Activated CD4-positive, alpha-beta T cell treated with anti-CD3 and anti-CD28 coated beads for 1 hour (primary cell): ENCODE measurements around the gene RABAC1.

Source experiments
- DNase-seq: peaks from one replicate; pipeline ENCODE4 v3.0.0-alpha.2; 2020

RABAC1 gene

DNA sequence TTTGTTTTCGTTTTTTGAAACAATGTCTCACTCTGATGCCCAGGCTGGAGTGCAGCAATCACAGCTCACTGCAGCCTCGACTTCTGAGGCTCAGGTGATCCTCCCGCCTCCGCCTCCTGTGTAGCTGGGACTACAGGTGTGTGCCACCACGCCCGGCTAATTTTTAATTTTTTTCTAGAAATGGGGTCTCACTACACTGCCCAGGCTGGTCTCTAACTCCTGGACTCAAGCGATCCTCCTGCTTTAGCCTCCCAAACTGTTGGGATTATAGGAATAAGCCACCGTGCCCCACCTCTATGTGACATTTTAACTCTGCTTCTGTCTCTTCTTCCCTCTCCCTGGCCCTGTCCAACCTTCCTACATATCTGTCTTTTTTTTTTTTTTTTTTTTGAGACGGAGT lies 29.8 kb upstream of the RABAC1 start:
- DNase-seq = no peak

DNA sequence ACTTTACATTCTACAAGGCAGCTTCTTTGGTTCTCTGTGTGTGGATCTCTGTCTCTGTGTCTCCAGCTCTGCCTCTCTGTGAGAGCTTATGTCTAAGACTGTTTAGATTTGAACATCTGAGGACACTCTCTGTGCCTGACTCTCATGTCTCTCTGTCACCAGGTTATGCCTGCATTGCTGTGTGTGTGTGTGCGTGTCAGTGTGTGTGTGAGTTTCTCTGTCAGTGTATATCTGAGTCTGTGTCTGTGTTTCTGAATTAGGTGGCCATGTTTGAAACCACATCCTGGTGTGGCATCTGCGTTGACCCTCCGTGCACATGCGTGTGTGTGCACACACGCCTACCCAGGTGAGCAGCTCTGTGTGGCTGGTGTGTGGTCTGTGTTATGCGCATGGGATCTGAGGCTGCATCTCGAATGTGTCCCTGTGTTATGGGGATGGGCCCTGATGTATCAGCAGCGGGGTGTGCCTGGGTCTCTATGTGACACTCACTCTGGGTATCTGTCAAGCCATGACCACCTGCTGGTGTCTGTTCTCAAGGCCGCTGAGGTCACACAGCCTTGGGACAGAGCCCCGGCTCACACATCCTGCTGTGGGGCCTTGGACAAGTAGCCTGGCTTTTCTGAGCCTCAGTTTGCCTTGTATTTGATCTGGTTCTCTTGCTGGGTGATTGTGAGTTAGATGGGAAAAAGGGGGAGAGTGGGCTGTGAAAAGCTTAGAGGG lies 28.2 kb upstream of the RABAC1 start:
- DNase-seq = no peak

DNA sequence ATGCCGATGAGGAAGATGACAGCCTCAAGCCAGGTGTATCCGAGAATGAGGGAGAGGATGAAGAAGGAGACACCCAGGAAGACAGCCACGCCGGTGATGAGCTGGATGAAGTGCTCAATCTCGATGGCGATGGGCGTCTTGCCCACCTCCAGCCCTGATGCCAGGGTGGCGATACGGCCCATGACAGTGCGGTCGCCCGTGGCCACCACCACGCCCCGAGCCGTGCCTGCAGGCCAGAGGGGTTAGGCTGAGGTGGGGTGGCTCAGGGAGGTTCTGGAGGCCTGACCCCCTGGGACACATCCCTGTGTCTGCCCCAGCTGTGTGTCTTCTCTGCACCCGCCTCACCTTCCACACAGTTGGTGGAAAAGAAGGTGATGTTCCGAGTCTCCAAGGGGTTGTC lies 25.8 kb upstream of the RABAC1 start:
- DNase-seq = no peak

DNA sequence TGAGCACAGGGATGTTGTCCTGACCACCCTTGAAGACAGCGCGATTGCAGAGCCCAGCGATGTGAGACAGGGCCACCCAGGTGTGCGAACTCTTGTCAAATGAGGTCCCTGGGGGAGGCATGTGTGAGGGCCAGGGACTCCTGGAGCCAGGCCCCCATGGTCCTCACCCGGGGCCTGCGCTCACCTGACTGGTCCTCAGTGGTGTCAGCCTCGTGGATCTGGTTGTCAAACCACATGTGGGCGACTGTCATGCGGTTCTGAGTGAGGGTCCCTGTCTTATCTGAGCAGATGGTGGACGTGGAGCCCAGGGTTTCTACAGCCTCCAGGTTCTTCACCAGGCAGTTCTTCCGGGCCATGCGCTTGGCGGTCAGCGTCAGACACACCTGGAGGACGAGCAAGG lies 22.6 kb upstream of the RABAC1 start:
- DNase-seq = no peak

DNA sequence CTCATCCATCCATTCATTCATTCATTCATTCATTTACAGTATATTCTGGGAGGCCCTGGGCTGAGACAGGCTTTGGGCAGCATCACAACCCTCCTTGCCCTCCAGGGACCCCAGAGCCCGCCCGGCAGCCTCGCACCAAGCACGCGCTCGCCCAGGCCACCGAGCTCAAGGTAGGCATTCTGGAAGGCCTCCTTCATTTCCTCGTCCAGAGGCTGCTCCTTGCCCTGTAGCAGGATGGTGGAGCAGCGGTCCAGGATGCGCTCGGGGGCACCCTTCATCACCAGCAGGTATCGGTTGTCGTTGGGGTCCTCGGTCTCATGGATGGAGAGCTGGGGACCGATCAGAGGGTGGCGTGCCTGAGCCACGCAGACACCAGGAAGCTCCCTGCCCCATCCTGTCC lies 19.3 kb upstream of the RABAC1 start:
- no peak for DNase-seq

DNA sequence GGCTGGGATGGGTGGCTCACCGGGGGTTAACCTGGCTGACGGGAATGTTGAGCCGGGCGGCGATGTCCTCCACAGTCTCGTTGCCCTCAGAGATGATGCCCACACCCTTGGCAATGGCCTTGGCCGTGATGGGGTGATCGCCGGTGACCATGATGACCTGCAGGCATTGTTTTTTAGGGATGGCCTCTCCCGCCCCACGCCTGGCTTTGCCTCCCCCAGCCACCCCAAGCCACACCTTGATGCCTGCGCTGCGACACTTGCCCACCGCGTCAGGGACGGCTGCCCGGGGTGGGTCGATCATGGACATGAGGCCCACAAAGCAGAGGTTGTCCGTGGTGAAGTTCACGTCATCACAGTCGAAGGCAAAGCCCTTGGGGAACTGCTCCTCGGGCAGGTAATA lies 18.8 kb upstream of the RABAC1 start:
- no peak for DNase-seq

DNA sequence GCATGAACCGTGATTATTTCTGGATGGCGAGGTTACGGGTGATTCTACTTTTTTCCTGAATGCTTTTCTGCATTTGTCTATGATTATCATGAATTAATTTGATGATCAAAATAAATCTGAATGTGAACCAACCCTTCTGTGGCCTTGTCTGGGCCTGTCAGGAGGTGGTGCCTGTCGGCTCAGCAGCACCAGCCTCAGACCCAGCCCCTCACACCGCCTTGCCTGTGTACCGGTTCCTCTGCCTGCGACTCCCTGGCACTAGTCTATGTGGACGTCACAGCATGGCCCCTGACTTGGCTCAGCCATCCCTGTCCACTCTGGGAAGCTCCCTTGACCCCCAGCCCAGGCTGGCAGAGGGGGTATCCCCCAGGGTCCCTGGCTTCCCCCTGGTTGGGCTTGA lies 15.5 kb upstream of the RABAC1 start:
- no peak for DNase-seq

DNA sequence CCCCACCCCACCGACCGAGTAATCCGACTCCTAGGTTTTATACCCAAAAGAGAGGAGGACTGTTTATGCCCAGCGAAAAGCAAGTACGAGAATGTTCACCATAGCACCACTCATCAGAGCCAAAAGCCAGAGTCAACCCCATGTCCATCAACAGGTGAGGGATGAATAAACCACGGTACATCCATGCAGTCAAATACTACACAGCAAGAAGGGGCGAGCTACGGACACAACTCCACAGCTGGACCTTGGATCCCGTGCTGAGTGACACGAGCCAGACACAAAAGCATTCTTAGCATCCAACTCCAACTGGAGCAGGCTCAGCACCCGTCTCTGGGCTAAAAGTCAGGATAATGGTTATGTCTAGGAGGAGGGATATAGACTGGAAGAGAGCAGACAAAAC lies 12.2 kb upstream of the RABAC1 start:
- DNase-seq = no peak

DNA sequence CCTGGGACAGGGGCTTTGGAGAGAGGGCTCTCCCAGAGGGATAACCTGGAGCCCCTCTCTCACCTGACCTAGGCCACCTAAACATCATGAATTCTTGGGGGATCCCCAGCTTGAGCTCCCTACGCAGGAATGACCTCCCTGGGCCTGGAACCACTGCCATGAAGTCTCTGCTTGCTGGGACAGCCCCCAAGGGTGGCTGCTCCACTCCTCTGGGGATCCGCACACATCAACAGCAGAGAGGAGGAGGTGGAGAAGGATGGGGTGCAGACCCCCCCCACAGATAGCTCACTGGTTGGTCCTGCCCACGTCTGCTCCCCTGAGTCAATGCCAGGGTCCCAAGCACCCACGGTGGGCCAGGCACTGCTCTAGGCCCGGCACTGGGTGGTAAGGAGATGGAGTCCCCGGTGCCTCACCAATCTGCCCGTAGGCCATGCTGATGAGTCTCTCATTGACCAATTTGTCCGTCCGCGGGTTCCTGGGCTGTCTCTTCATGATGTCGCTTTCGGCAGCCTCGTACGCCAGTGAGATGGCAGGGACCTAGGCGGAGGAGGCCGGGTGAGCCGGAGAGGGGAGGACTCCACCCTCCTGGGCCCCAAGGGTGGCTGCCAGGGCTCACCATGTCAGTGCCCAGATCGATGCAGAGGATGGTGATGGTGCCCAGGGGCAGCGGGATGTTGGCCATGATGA lies 10.8 kb upstream of the RABAC1 start:
- DNase-seq = no peak

DNA sequence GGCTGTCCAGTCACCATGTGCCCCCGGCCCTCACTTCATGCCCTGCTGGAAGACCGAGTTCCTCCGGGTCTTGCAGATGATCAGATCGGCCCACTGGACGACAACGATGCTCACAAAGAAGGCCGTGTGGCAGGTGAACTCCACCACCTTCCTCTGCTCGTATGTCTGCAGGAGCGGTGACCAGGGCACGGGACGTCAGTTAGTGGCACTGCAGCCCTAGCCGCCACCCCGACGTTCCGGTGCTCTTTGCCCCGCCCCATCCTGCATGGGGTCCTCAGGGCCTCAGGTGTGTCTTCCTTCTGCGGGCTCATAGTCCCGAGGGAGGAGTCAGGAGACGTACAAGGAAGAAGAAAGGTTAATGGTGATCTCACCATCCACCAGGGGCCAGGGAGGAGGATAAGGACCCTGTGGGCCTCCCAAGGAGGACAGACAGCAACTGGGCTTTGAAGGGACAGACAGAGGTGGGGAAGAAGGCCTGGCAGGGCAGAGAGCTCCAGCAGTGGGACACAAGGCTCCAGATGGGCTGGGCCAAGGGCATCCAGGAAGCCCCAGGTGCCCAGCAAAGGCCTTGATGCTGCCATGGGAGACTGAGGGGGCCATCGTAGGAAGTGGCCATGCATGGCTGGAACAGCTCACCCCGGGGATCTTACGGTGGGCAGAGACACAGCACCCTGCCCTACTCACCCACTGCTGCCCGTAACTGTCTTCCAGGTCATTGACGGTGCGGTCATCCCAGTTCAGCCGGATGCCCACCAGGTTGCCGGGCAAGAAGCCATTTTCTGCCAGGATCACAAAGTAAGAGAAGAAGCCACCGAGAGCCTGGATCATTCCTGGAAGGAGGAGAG lies 9.9 kb upstream of the RABAC1 start:
- no peak for DNase-seq

DNA sequence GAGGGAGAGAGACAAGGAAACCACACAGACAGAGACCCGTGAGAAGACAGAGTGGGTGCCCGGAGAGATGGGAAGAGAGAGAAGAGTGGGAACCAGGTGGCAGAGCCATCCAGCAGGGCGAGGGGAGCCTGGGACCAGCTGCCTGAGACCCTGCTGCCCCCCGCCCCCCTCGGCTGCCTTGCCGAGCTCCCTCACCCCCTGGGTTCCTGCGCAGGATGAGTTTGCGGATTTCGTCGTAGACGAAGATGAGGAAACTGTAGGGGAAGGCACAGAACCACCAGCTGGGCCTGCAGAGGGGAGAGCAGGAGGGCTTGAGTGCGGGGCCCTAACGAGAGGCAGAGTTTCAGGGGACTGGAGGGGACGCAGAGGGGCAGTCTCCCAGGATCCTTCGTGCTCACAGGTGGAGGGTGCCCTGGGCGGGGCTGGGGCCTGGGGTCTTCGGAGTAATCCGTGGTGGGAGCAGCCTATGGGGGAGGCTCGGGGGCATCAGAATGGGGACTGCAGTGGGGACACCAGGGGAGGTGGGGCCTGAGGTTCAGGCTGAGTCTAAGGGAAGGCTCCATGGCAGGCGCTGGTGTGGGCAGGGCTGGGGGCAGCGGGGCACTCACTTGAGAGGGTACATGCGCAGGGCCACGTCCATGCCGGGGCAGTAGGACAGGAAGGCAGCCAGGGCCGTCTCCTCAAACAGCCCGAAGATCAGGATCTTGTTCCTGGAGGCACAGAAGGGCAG lies 8.1 kb upstream of the RABAC1 start:
- no peak for DNase-seq

DNA sequence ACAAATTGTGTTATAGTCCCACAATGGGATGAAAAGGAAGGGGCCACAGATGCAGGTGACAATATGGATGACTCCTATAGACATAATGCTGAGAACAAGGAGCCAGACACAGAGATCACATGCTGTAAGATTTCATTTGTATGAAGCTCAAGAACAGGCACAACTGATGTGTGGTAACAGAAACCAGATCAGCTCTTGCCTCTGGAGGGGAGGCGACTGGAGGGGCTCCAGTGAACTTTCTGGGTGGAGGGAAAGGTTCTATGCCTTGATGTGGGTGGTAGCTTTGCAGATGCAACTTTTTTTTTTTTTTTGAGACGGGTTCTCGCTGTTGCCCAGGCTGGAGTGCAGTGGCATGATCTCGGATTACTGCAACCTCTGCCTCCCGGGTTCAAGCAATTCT lies 6.0 kb upstream of the RABAC1 start:
- no peak for DNase-seq

DNA sequence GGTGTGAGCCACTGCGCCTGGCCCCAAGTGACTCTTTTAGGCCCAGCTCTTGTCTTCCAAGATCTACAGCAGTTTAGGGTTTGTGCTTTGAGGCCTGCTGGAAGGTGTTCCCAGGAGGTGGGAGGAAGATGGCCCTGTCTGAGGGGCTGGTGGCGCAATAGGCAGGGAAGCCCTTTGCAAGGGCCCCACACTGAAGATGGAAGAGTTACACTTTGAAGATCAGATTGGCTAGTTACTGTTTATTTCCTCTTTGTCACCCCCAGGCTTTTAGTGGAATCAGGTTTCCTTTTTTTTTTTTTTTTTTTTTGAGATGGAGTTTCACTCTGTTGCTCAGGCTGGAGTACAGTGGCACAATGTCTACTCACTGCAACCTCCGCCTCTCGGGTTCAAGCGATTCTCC lies 1.9 kb upstream of the RABAC1 start:
- no peak for DNase-seq

DNA sequence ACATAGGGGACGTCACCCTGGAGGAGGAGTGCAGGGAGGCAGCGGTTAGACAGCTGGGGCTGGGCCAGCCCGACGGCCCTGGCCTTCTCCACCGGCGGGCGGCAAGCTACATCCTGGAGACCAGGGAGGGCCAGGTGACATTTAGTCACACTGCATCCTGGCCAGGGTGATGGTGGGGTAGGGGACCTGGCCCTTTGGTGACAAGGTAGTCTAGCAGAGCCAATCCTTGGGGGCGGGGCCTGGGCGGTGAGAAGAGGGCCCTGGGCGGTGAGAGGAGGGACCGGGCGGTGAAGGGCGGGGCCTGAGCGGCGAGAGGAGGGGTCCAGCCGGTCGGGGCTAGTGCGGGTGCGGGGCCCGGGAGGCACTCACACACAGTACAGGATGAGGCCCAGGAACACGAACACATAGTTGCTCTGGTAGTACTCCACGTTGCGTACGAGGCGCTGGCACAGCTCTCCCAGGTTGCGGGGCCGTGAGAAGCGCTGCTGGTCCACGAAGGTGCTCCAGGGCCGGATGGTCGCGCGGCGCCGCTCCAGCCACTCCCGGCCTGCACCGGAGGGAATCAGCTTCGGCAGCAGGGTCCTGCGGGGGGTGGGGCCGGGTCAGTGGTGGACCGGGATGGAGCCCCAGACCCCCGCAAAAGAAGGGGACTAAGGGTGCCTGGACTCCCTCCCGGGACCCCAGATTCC lies 610 bp downstream of the RABAC1 start:
- DNase-seq = peak; percentile 67

DNA sequence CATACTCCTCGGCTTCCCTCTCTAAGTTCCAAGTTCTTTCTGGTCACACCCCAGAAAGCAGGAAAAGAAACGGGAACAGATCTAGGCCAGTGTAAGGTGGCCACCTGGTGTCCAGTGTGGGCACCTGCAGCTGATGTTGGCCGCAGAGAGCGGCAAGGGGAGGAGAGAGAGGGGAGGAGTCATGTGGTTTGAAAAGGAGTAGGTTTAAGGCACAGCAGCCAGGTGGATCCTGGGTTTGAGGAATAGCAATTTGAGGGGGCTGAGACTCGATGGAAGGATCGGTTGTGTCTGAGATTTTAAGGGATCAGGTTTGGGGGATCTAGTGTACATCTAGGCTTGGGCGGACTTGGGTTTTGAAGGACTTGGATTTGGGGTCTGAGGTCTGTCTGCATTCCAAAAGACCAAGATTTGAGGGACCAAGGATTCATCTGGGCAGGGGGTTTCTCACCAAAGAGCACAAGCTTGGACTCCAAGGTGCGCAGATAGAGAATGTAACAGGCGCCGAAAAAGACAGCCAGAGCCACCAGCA lies 1.2 kb downstream of the RABAC1 start:
- no peak for DNase-seq

DNA sequence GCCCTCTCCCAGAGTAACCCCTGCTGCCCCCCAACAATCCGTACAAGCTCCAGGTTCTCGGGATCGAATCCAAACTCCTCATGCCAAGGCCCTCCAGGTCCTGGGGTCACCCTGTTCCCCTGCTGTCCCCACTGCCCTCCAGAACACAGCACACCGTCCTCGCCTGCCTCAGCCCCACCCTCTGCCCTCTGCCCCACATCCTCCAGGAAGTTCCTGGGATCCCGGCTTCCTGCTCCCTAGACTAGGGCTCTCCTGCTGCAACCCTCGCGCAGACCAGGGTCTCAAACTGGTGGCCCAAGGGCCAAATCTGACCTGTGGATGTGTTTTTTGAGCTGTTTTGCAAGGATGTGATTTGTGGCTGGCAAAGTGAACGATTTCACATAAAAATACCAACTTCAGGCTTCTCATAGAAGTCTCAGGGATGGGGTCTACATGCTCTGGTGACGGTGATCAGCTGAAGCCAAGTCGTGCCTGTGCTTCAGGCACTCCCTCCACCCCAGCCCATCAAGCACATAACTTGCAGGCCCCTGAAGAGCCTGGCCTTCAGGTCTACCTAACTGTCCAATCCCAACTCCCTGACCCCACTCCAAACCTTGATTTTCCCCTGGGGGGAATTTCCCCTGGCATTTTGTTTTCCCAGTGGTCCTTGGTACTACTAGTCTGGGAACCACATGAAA lies 1.8 kb downstream of the RABAC1 start:
- no peak for DNase-seq

DNA sequence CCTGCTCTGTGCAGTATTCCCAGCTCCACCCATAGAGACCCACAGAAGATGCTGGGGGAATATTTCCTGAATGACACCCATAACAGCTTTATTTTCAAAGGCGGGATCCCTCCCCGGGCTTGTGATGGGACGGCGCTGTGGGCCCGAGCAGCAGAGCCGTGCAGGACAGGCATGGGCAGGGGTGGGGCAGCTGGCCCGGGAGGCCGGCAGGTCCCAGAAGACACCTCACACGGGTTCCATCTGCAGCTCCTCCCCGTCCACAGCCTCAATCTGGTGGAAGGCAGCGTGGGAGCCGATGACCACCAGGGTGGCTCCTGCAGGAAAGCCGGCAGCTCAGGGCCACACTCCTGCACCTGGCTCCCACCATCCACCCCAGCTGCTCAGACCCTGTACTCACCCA lies 2.5 kb downstream of the RABAC1 start:
- DNase-seq = no peak

DNA sequence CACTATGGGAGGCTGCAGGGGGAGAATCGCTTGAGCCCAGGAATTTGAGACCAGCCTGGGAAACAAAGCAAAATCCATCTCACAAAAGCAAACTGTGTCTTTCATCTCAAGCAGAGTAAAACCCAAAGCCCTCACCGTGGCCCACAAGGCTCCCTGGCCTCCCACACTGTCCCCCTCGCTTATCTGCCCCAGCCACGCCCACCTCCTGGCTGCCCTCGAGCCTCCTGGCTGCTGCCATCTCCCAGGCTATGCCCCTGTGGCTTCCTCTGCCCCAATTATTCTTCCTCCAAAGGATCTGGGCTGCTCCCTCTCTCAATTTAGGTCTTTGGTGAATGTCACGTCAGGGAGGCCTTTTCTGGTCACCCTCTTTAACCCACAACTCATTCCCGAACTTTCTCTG lies 3.6 kb downstream of the RABAC1 start:
- no peak for DNase-seq

DNA sequence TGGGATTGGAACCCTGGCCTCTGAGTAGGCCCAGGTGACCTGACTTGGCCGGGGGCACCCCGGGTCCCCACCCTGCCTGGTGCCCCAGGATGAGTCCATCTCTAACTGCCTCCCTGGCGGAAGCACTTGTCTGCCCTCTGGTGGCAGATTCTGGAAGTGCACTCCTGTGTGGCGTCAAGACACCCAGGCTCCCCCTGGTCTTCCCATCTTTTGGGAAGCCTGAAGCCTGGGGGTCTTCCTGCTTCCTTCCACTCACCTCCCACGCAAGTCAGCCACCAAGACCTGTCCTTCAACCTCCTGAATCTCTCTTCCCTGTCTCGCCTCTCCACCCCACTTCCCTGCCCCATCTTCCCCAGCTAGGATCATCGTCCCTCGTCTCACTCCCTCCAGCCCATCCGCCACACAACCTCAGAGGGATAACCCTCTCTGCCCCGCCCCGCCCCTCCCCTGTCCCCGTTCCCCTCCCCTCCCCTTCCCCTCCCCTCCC lies 7.4 kb downstream of the RABAC1 start:
- peak; percentile 80 for DNase-seq

DNA sequence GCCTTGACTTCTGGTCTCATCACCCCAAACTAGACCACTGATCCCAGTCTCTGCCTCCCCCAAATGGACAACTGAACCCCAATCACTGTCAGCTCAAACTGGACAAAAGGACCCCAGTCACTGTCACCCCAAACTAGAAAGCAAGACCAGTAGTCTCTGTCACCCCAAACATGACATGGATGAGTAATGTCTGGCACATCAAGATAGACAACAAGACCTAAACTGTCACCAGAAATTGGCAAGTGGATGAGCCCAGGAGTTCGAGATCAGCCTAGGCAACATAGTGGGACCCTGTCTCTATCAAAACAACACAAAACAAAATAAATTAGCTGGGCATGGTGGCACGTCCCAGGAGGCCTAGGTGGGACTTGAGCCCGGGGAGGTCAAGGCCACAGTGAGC lies 12.0 kb downstream of the RABAC1 start:
- no peak for DNase-seq

DNA sequence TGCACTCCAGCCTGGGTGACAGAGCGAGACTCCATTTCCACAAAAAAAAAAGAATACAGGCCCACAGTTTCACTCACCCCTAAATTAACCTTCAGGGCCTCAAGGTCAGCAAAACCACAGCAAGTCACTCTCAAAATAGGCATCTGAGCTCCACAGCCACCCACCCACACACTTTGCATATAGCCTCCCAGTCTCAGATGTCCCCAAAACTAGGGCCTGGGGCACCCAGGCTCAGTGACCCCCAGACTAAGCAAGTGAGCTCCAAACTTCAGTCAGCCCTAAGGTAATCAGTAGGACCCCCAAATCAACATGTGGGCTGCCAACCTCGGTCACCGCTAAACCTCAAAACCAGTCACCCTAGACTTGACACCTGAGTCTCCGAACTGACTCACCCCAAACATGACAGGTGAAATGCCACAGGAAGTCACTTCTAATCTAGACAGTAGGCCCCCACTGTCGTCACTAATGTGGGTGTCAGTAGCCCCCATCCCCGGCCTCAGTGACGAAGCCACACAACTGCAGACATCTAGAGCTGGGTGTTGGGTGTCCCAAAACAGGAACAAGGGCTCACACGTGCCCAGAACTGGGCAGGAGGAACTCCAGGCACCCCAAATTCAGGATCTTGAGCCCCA lies 13.9 kb downstream of the RABAC1 start:
- DNase-seq = peak; percentile 76
